OCI-LY1 (cell line): Measurements from ENCODE around the gene HEYL.

ENCODE experiments used
- H2AFZ ChIP-seq: fragments of 200-600 bp; sonication (generic), shearing (Covaris generic); 2 replicates; pipeline ENCODE4 v1.6.0; 2014; ENCODE audit warnings: antibody characterized with exemption, mild to moderate bottlenecking, low read length
- H3F3A ChIP-seq: fragments of 200-600 bp; sonication (generic), shearing (Covaris generic); 2 replicates; pipeline ENCODE4 v1.6.0; 2014; ENCODE audit warnings: mild to moderate bottlenecking, antibody characterized with exemption, low read length, moderate library complexity; ENCODE audit not compliant: insufficient read depth
- H3K27ac ChIP-seq: fragments of 200-600 bp; sonication (generic); 2 replicates; pipeline ENCODE4 v1.5.1; 2014; ENCODE audit warnings: low read length, mixed run types, mild to moderate bottlenecking, low read depth; ENCODE audit not compliant: poor library complexity, severe bottlenecking
- H3K27me3 ChIP-seq: fragments of 200-600 bp; sonication (generic); 2 replicates; pipeline ENCODE4 v1.6.0; 2014; ENCODE audit warnings: antibody characterized with exemption, mild to moderate bottlenecking, low read length, moderate library complexity; ENCODE audit not compliant: insufficient read depth
- H3K36me3 ChIP-seq: fragments of 200-600 bp; sonication (generic); 2 replicates; pipeline ENCODE4 v1.6.1; 2014; ENCODE audit warnings: mild to moderate bottlenecking, antibody characterized with exemption, low read length, moderate library complexity, mixed read lengths; ENCODE audit not compliant: insufficient read depth
- H3K4me1 ChIP-seq: fragments of 200-600 bp; sonication (generic); 2 replicates; pipeline ENCODE4 v1.5.1; 2014; ENCODE audit warnings: mild to moderate bottlenecking, low read length, moderate library complexity; ENCODE audit not compliant: insufficient read depth, severe bottlenecking
- H3K4me2 ChIP-seq: fragments of 200-600 bp; sonication (generic), shearing (Covaris generic); 2 replicates; pipeline ENCODE4 v1.6.1; 2014; ENCODE audit warnings: low read length
- H3K4me3 ChIP-seq: fragments of 200-600 bp; sonication (generic); 2 replicates; pipeline ENCODE4 v1.5.1; 2014; ENCODE audit warnings: low read length, low read depth, mild to moderate bottlenecking, mixed read lengths; ENCODE audit not compliant: poor library complexity, severe bottlenecking
- H3K79me2 ChIP-seq: fragments of 200-600 bp; shearing (Covaris generic); 2 replicates; pipeline ENCODE4 v1.6.1; 2016; ENCODE audit warnings: mixed run types, low read length, mixed read lengths; ENCODE audit not compliant: insufficient read depth
- H3K9ac ChIP-seq: fragments of 200-600 bp; sonication (generic), shearing (Covaris generic); 2 replicates; pipeline ENCODE4 v1.6.1; 2014; ENCODE audit warnings: mild to moderate bottlenecking, low read length, mixed read lengths
- H3K9me2 ChIP-seq: fragments of 200-600 bp; sonication (generic), shearing (Covaris generic); 2 replicates; pipeline ENCODE4 v1.6.1; 2014; ENCODE audit warnings: low read depth, mild to moderate bottlenecking, low read length, mixed read lengths
- H3K9me3 ChIP-seq: fragments of 200-600 bp; shearing (Covaris generic); 2 replicates; pipeline ENCODE4 v1.6.1; 2014; ENCODE audit warnings: low read length, mixed read lengths
- H4K20me1 ChIP-seq: fragments of 200-600 bp; sonication (generic), shearing (Covaris generic); 2 replicates; pipeline ENCODE4 v1.6.0; 2016; ENCODE audit warnings: mild to moderate bottlenecking, low read length; ENCODE audit not compliant: insufficient read depth
- EZH2 ChIP-seq: fragments of 200-600 bp; sonication (generic), shearing (Covaris generic); IDR thresholded peaks from 2 replicates; pipeline ENCODE4 v1.8.0; 2017; ENCODE audit warnings: borderline replicate concordance, mixed run types, mild to moderate bottlenecking, antibody characterized with exemption, low read length, moderate library complexity, mixed read lengths
- TF ChIP-seq, protein P1 (sequence below): fragments of 200-600 bp; sonication (generic), shearing (Covaris generic); IDR thresholded peaks from 2 replicates; pipeline ENCODE4 v1.5.1; 2017; ENCODE audit warnings: mild to moderate bottlenecking, antibody characterized with exemption, low read length, moderate library complexity, mixed read lengths

Gene HEYL

DNA sequence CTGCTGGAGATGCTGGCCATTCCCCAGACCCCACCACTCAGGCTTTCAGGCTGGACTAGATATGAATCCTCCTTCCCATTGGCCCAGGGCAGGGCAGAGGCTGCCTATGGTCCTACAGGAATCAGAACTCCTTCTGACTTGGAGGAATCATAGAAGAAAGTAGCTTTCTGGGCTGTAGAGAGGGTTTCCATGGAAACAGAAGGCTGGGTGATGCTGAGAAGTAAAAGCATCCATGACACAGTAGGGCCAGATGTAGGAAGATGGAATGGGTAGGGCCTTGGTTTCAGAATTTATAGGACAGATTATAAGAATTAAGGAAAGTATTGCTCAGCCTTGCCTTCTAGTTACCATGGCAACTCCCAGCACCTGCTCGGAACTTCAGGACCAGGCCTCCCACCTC is 23.4 kb upstream of the HEYL start:
- Histone ChIP-seq H3K9me3 (no peaks in the 10 kb centered on the region), H3K4me3 (no peak overlapping the region), H3K4me2 (no peak overlapping the region), H3K27me3 (no peaks in the 10 kb centered on the region), H3K79me2 (no peaks in the 10 kb centered on the region), H2AFZ (no peak overlapping the region), H4K20me1 (no peaks in the 10 kb centered on the region), H3K9me2 (no peaks in the 10 kb centered on the region), H3F3A (no peaks in the 10 kb centered on the region), H3K27ac (no peak overlapping the region), H3K36me3 (no peaks in the 10 kb centered on the region), H3K9ac (no peak overlapping the region), H3K4me1 (peaks cover 8% of the 10 kb centered on the region)
- TF ChIP-seq, protein P1, sequence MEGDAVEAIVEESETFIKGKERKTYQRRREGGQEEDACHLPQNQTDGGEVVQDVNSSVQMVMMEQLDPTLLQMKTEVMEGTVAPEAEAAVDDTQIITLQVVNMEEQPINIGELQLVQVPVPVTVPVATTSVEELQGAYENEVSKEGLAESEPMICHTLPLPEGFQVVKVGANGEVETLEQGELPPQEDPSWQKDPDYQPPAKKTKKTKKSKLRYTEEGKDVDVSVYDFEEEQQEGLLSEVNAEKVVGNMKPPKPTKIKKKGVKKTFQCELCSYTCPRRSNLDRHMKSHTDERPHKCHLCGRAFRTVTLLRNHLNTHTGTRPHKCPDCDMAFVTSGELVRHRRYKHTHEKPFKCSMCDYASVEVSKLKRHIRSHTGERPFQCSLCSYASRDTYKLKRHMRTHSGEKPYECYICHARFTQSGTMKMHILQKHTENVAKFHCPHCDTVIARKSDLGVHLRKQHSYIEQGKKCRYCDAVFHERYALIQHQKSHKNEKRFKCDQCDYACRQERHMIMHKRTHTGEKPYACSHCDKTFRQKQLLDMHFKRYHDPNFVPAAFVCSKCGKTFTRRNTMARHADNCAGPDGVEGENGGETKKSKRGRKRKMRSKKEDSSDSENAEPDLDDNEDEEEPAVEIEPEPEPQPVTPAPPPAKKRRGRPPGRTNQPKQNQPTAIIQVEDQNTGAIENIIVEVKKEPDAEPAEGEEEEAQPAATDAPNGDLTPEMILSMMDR, result no peak
- no peak for TF ChIP-seq EZH2

DNA sequence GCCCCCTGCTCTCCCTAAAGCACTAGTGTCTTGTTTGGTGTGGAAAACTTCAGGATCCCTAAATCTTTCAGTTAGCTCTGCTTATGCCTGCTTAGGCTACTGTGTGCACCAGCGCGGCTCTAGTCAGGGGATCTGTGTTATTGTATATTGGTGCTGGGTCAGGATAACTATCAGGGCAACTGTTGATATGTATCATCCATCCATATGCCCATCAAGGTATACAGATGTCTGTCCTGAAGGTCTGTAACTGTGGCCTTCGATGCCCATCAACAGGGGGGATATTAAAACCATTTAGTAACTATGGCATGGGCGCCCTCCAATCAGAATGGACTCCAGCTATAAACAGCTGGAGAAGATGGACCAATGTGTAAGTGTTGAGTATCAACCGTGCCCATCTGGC is 20.1 kb upstream of the HEYL start:
- Histone ChIP-seq H3K4me3 (no peak overlapping the region), H3K27me3 (no peaks in the 10 kb centered on the region; the same call in 1 of the 2 replicates)
- no peak for TF ChIP-seq EZH2
- TF ChIP-seq, protein P1, result no peak

DNA sequence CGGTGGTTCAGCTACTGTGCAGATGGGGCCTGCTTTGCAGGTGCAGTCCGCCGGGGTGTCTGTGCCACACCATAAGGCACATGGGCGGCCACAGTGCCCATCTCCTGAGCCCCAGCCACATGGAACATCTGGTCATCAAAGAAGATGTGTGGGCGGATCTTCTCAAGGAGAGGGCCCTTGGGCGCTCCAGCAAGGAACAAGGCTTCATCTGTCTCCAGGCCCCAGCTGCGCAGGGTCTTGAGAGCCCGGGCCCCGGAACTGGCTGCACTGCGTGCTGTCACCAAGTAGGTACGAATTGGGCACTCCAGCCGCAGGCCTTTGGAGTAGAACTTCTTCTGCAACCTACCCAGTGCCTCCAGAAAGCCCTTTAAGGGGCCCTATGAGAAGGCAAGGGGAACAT is 19.7 kb upstream of the HEYL start:
- H3F3A ChIP-seq, result no peaks in the 10 kb centered on the region
- TF ChIP-seq, protein P1, result no peak
- TF ChIP-seq EZH2, result no peak
- no peaks in the 10 kb centered on the region for H3K36me3 ChIP-seq
- no peak overlapping the region for H3K4me3 ChIP-seq
- H3K9me2 ChIP-seq, result no peaks in the 10 kb centered on the region
- no peaks in the 10 kb centered on the region; the same call in 1 of the 2 replicates for H3K27me3 ChIP-seq
- no peaks in the 10 kb centered on the region for H3K79me2 ChIP-seq
- H3K4me1 ChIP-seq, result peaks cover 8% of the 10 kb centered on the region
- no peak overlapping the region for H3K4me2 ChIP-seq
- H3K9ac ChIP-seq, result no peak overlapping the region
- no peak overlapping the region for H3K27ac ChIP-seq
- no peak overlapping the region for H2AFZ ChIP-seq
- H3K9me3 ChIP-seq, result no peaks in the 10 kb centered on the region
- H4K20me1 ChIP-seq, result no peaks in the 10 kb centered on the region

More for the DNA sequence above, 20.1 kb upstream of the HEYL start:
- no peaks in the 10 kb centered on the region for H3K9me2 ChIP-seq
- H2AFZ ChIP-seq, result no peak overlapping the region
- no peaks in the 10 kb centered on the region for H3K9me3 ChIP-seq
- no peak overlapping the region for H3K27ac ChIP-seq
- no peak overlapping the region for H3K4me2 ChIP-seq
- no peaks in the 10 kb centered on the region for H3K36me3 ChIP-seq
- H3K9ac ChIP-seq, result no peak overlapping the region
- no peaks in the 10 kb centered on the region for H3K79me2 ChIP-seq
- no peaks in the 10 kb centered on the region for H3F3A ChIP-seq
- H3K4me1 ChIP-seq, result peaks cover 8% of the 10 kb centered on the region
- no peaks in the 10 kb centered on the region for H4K20me1 ChIP-seq
